NCI-H2029 (cell line): ENCODE measurements around the gene PTPRE.

ENCODE experiments used
- DNase-seq: peaks from one replicate; lab custom pipeline; 2025; lab: John Stamatoyannopoulos, UW

PTPRE gene

DNA sequence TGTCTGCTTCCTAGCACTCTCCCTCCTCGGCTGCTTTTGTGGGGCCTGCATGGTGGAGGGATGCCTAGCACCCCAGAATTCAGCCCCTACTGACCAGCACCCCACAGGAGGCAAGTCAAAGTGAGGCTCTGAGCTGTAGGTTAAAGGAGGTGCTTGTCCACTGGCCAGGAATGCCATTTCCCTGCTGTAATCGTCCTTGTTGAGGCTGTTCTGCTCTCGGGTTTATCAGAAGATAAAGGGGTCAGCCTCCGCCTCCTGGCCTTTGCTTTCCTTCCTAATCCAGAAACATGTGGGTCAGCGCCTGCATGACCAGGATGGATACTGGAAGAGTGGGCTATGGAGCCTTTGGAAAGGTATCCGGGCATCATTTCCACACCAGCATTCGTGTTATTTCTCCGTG lies 120.4 kb downstream of the PTPRE start:
- DNase-seq: no peak

DNA sequence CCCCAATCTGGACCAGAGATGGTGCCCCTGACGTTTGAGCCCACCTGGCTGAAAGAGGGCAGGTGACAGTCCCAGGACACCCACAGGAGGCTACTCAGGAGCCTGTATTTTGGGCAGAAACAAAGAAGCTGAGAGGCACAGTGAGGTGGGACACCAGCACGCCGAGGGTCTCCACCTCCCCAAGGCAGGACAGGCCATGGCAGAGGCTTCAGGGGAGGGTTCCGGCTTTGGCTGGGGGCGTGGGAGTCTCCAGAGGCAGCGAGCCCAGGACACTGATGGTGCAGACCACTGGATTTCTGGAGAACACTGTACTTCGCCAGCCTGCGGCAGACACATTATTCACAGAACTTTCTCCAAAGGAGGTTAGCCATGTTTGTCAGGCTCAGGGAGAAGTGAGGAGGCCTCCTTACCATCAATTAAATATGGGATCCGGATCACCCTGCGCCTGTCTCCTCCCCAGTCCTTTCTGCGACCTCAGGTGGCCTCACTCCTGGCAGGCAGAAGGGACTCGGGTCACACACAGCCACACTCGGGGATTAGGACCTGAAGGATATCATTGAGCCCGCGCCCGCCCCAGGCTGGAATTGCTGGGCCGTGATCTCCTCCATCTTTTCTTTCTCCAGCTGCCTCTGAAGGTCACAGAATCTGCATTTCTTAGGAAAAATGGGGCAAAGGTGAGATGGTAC lies 121.1 kb downstream of the PTPRE start:
- no peak for DNase-seq

DNA sequence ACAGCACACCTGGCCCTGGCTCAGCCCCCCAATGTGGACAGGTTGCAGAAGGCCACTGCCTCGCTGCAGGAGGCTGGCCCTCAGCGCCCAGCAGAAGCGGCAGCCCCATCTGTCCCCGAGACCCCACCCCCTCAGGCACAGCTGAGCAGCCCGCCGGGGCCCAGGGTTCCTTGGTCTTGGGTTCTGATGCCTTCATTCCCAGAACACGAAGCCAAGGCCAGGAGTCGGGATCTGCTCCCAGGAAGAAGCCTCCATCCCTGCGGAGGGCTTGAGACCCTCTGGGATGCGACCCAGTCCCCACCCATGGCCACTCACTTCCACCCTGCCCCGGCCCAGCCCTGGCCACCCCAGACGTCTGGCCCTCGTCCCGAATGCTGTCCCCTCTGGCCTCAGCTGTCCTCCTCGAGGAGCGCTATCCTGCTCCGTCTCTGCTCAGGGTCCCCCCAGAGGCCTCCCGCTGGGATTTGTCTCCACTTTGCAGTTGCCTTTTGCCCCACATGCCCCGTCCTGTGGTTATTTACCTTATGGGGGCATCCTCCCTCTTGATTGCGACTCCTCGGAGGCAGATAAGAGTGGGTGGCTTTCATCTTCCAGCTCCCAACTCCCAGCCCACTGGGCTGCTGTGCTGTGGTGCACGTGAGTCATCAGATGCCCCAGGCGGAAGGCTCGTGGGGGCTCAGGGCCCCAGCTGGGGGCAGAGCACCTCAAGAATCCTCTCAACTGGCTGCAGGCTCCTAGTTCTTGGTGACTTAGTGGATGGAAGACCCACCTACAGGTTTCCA lies 121.8 kb downstream of the PTPRE start:
- DNase-seq: no peak

DNA sequence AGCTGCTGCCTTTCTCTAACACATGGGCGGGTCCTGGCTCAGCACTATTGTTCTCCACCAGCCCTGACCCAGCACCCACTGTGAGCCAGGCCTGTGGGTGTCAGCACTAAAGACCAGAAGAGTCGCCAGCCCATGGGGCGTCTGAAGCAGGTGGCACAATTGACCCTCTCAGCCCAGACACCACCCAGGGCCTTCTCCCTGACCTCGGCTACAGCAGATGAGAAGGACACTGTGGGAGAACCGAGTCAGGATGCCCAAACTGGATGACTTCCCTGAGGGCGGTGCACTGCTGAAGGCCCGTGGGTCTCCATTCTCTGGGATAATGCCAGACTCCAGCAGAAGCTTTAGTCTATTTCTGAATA lies 122.4 kb downstream of the PTPRE start:
- DNase-seq: no peak

DNA sequence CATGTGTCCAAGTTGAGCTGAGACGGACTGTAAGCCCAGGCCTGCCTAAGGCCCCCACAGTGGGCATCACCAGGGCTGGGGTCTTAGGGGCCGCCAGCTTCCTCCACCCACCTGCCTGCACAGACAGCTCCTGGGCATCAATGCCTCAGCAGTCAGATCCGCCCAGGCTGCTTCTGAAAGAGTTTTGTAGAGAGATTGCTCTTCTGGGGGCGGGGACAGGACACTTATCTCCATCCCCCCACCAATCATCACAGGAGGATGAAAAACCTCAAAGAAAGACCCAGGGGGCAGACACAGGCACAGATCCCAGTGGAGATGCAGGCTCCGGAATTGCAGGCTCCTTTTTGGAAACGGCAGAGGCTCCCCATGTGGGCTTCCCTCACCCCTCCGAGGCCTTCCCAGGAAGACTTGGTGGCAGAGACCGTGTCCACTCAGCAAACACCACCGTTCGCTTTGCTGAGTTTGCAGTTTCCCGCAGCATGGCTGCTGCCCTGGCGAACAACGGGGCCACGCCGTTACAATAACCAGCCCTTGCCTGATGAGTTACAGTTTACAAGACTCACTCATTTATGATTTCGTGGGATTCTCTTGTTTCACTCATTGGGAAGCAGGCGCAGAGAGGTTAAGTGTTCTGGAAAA lies 122.9 kb downstream of the PTPRE start:
- DNase-seq: no peak

DNA sequence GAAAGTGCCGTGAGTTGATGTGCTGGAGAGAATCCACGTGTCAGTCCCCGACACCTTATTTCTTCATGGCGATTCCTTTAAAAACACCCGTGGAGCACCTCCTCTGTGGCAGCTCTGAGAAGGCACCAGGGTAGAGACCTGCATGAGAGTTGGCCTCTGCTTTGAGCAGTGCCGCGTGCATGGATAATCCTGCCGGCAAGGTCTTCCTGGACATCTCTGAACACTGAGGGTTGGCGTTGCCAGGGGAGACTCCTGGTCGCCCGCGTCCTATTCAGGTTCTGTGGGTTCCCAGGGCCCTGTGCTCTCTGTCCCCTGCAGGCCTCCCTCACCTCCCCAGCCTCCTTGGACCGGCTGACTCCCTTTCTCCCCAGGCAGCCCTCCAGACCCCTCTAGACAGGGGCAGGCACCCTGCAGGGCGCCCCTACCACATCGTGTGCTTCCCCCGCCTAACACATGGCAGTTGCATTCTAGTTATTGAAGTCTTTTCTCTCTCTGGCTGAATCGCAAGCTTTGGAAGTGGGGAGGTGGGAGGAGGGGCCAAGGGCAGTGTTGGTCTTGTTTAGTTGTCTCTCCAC lies 123.7 kb downstream of the PTPRE start:
- no peak for DNase-seq

DNA sequence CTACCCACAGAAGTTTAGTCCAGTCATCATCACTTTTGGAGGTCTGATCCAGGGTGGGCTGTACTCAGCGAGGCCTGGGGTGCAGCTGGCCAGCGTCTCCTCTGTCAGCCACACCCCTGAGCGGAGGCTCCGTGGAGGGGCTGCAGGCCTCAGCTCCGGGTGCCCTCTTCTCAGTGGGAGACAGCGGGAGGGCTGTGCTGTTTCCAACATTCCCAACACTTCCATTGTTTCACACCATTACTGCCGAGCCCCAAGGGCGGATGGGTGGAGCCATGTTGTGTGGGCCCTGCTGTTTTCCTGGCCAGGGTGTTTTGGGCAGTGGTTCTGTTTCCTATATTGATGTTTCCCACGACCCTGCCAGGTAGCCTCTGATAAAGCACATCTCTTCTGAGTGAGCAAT lies 124.3 kb downstream of the PTPRE start:
- DNase-seq: no peak

DNA sequence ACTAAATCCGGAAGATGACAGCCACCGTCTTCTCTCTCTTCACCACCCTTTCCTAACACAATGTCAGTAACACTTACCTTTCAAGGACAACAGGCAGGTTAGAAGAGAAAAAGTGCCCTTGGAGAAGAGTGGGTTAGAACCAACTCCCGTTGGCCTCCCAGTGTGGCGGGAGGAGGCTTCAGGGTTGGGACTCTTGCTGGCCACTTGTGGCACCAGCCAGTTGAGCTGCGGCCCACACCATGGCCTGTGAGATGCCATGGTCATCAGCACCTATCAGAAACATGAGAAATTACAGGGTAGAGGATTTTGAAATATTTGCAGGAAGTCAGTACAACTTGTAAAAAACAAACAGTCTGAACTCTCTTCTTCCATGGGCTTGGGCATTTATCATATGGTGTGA lies 125.6 kb downstream of the PTPRE start:
- DNase-seq: no peak

DNA sequence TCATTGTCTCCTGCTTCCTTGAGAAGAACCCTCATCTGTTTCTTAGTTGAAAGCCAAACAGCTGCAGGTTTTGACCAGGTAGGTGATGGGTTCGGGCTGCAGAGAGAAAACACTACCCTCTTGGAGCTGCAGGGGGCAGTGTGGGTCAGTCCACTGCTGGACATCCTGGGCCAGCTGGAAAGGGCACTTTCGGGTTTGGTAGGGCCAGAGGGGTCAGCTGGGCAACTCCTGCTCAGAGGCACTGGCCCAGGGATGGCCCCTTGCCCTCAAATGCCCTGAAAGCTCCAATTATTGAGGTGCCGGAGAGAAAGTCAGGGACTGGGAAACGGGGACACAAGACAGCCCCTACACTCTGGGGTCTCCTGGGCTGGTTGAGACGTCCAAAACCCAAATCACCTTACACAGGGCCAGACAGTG lies 128.7 kb downstream of the PTPRE start:
- no peak for DNase-seq

DNA sequence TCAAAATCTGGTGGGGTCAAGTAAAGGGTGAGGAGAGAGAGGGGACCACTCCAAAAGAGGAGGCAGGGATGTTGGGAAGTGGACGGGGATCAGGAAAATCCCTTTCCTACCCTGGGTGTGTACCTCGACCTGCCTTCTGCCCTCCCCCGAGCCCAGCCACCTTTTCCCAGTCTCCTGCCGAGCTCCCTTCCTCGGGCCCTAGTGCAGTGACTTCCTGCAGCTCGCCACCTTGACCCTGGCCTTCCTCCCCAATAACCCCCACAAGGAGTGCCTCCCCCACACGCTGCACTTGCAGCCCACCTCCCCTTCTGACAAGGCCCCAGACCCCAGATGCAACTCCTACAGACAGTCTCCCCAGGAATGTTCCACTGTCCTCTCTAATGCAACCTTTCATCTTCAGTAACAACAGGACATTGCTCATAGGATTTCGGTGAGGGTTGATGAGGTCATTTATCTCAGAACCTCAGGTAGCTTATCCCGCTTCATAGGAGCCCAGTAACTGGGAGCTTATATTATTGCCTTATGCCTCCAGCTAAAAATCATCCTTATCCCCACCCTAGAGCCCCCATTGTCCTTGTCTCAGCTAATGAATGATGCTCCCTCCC lies 129.2 kb downstream of the PTPRE start:
- DNase-seq: no peak

DNA sequence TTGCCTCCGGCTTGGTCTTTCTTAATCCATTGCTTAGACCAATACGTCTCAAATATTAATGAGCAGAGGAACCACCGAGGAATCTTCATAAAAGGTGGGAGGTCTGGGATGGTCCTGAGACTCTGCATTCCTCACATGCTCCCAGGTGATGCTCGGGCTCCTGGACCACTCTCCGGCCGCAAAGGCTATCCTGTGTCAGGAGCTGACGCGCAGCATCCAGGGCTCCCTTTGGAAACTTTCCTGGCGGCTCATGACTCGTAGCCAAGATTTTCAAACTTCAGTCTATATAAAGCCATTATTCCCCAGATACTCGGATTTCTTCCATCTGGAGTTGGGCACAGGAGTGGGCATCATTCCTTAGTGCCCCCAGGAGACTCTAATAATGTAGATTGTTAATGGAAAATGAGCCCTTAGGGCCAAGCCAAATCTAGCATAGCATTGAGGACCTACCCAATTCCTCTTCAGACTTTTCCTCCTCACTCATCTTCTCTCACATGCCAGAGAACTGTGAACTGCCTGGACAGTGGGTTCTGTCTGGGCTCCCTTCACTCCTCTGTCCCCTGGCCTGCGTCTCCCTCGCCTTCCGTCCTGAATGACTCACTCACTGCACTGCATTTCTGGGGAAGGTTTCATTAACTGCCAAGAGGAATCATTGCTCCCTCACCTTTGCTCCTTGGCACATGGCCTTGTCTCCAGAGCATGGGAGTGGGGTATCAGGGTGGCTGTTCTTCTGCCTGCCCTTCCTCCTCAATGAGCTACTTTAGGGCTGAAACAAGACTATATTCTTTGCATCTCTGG lies 130.0 kb downstream of the PTPRE start:
- DNase-seq: no peak

DNA sequence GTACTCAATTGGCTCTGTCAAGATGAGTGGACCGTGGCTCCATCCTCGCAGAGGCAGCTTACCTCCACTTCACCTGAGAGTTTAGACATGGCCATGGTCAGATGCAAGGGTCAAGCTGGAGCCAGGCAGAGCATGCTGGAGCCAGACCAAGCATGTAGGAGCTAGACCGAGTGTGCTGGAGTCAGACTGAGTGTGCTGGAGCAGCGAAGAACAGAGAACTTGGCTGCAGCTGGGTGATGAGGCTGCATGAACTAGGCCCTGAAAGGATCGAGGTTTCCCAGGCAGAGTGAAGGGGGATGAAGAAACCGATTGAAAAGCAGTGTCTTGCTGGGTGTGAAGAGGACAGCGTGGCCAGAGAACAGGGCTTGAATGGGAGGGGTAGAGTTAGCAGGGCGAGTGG lies 133.2 kb downstream of the PTPRE start:
- no peak for DNase-seq

DNA sequence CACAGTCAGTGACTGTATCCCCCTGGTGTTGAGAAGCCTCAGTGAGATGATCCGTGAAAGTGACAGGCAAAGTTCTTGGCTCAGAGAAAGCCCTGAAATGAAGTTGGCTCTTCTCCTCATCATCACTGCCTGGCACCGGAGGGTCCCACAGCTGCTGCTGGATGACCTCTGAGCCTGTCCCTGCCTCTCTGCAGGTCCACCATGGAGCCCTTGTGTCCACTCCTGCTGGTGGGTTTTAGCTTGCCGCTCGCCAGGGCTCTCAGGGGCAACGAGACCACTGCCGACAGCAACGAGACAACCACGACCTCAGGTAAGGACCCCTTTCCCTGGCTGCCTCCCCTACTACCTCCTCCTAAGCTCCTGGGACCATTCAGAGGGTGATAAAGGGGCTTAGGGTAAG lies 133.8 kb downstream of the PTPRE start:
- DNase-seq: no peak

DNA sequence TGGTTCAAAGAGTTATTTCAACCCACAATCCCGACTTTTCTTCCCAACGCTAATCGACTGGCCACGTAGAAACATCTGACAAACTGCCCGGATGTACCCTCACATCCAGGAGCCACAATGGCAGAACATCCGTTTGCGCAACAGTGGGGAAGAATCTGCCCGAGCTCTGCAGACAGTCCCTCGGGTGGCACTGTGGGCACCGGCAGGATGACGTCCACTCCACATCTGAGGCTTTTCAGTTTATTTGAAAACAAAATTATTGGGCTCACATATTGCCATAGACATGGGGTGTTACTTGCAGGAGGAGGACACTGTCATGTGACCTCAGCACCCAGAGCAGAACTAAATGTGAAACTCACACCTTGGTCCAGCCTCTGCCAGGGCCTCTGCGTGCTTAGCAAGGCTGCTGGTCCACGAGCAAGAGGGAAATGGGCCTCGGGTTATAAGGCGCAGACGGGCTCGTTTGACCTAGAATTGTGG lies 135.3 kb downstream of the PTPRE start:
- no peak for DNase-seq

DNA sequence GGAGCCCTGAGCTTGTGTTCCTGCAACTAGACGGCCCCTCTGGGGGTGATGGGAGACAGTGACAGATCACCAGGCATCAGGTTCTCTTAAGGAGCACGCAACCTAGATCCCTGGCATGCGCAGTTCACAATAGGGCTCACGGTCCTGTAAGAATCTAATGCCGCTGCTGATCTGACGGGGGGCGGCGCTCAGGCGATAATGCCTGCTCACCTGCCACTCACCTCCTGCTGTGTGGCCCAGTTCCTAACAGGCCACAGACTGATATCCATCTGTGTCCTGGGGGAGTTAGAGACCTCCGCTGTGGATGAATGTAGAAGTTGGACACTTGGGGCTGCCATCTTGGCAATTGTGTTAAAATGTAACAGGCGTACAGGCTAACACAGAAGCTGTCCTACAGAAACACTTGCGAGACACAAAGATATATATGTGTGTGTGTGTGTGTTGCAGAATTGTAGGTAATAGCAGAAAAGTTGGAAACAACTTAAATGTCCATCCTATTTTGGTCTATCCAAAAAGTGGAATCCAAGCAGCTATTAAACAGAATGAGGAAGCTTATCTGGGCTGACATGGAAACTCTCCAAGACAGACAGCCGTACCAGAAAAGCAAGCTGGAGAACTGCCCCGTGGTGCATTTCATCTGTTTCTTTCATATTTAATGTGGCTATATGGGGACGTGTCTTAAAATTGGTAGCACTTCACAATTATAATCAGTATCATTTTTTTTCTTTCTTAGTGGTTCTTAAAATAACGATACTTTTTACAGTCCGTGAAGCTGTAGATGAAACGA lies 136.5 kb downstream of the PTPRE start:
- DNase-seq: no peak

DNA sequence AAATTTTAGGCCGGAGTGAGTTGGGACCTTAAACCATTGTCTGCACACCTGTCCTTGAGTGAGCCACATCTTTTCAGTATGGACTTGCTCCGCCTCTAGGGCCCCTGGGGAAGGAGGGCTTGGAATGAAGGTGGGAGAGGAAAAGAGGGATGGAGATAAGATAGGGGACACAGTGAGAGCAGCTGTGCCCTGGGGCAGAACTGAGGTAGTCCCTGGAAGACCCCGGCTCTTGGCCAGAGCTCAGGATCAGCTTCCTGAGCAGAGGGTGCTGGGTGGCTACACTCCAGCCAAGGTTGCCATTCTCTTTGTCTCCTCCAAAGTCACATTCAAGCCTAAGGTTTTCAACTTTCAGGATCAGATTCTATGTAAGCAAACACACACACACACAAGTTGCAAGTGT lies 137.3 kb downstream of the PTPRE start:
- DNase-seq: no peak

DNA sequence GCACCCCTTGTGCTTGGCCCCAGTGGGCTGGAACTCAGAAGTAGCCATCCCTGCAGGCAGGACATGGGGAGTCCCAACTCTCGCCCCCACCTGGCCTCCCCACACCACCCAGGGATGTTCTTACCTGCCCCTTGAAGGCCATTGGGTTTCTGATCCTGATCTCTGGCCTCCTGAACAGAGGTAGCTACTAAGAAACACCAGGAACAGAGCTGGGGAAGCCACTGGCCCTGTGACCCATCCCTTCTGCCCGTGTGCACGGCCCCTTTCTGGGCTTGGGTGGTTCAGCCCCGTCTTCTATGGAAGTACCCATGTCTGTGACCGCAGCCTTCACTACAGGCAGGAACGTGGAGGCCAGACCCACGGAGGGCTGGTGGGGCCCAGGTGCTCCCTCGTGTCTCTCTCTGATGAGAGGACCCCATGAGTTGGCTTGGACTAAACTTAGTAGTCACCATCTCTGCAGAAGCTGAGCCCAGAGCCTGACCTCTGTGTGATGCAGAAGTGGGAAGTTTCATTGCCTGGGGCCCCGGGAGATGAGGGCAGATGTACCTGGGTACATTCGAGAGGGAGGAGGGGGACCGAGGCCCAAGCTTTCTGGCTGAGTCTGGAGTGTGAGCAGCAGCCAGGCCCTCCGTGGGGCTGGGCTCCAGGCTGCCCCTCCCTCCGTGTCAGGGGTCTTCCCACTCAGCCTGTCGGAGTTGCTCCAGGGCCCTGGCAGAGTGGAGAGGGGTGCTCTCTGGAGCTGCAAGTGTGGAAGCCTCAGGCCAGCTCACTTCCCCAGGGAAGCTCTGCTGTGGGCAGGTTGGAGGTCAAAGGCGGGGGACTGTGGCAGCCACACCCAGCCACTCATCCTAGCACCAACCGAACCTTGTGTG lies 138.3 kb downstream of the PTPRE start:
- DNase-seq: no peak

DNA sequence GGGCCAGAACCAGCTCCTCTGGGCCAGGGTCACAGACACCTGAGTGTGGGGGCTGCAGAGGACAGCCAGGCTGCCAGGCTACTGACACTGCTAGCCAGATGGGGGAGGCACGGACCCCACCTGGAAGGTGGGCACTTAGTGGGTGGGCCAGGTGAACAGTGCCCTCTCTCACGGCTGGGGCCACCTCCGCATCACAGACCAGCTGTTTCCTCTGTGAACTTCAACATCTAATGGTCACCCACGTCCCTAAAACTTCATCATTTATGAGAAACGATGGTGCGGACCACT lies 138.9 kb downstream of the PTPRE start:
- no peak for DNase-seq

DNA sequence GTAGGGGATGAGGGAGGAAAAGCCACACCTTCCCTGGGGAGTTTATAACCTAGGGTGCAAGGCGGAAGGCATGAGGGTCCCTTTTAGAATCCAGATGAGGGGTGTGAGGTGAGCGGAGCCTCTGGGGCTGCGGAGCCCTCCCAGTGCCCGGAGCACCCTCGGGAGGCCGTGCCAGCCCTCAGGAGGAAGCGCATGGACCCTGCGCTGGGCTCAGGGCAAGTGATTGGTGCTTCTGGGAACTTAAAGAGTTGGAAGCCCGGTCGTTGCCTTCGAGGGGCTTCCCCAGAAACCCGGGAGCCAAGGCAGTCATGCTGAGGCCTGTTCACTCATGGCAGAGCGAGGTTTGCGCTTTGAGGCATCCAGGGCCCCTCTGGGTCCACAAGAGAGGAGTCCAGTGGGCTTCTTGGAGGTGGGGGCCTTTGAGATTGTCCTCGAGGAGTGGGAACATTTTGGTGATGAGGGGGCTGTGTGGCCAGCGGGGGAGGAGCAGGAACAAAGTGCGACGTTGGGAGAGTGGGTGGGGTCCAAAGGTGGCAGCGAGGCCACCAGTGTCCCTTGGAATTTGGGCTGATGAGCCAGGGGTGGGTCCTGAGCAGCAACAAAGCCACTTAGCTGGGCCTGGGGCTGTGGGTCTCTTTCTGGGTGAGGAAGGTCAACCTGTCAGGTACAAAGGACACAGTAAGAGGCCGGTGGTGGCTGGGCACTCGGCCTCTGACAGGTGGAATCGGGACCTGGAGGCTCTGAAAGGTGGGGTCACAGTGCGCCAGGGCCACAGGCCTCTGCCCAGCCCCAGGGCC lies 139.5 kb downstream of the PTPRE start:
- DNase-seq: no peak
